ENCODE measurements around the gene SDCBP2.

SDCBP2 gene

DNA sequence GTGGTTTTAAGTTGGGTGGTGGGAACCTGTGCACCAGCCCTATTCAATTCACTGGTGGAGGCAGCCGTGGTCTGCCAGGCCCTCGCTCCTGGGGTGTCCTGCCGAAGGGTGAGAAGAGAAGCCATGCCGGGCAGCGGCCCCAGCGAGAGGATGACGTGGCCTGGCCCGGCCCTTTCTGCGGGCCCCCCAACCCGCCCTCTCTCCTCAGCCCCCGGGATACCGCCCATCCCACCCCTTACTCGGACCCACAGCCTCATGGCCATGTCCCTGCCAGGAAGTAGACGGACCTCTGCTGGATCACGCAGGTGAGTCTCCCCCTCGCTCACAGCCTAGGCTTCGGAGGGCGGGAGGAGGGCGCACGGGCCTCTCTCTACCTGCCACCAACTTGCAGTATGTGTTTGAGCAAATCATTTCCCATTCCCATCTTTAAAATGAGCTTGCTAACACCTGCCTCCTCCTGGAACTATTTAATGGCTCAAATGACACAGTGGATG lies 32.8 kb downstream of the SDCBP2 start:
- no peak for TF ChIP-seq GATA1 (IDR thresholded peaks at IDR 0.05; ENCODE audit: low read depth, low read length)
- TF ChIP-seq POLR2A (IDR thresholded peaks at IDR 0.05; ENCODE audit: low read length): no peak
- no peak for DNase-seq

DNA sequence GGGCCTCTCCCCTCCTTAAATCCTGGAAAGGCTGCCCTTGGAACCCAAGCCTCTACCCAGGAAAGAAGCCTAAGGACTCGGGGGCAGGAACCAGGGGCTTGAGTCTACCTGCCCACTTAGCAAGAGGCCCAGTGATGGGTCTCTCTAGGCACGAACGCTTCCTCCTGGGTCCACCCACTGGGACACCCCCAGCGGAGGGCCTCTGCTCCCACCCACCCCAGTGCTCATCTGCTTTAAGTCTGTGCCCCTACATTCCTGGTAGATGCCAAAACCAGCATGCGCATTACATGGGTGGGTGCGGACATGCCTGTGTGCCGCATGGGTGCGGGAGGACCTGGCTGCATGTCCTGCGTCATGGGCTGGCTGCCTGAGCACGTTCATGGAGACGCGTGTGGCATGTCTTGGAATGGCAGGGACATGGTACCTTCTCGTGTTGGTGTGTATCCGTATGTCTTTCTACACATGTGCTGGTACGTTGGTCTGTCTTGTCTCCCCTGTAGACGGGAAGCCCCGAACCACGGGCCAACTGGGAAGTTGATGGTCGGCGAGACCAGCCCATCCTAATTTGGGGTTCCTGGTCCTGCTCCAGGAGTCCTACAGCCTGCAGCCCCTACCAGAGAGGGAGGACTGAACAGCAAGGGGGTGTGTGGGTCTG lies 33.5 kb downstream of the SDCBP2 start:
- TF ChIP-seq POLR2A (IDR thresholded peaks at IDR 0.05; ENCODE audit: low read length) (no peak), GATA1 (IDR thresholded peaks at IDR 0.05; ENCODE audit: low read depth, low read length) (no peak)
- DNase-seq: no peak

DNA sequence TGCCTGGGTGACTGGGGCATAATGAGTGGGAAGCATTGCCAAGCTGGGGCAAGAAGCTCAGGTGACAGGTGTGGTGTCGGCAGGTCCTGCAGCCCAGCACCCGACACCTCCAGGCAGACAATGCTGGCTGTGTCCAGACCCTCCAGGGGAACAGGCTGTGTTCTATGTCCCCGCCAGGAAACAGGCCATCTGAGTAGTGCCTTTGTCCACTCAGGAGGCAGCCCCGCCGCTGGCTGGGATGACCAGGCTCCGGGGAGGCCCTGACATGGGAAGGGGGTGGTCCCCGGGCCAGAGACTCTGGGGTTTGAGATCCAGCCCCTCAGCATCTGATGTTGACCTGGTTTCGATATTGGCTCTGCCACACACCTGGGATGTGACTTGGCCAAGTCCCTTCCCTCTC lies 34.4 kb downstream of the SDCBP2 start:
- TF ChIP-seq GATA1 (IDR thresholded peaks at IDR 0.05; ENCODE audit: low read depth, low read length) (no peak), POLR2A (IDR thresholded peaks at IDR 0.05; ENCODE audit: low read length) (no peak)
- DNase-seq: no peak

- DNase-seq: no peak
- no peak for TF ChIP-seq POLR2A (IDR thresholded peaks at IDR 0.05; ENCODE audit: low read length)
- TF ChIP-seq GATA1 (IDR thresholded peaks at IDR 0.05; ENCODE audit: low read depth, low read length): no peak
Measured at GRCh38 chr20:1293641-1294379, 35.1 kb downstream of the SDCBP2 start.

GRCh38 chr20:1292620-1293019 lies 36.3 kb downstream of the SDCBP2 start:
- no peak for DNase-seq
- TF ChIP-seq POLR2A (IDR thresholded peaks at IDR 0.05; ENCODE audit: low read length) (no peak), GATA1 (IDR thresholded peaks at IDR 0.05; ENCODE audit: low read depth, low read length) (no peak)

DNA sequence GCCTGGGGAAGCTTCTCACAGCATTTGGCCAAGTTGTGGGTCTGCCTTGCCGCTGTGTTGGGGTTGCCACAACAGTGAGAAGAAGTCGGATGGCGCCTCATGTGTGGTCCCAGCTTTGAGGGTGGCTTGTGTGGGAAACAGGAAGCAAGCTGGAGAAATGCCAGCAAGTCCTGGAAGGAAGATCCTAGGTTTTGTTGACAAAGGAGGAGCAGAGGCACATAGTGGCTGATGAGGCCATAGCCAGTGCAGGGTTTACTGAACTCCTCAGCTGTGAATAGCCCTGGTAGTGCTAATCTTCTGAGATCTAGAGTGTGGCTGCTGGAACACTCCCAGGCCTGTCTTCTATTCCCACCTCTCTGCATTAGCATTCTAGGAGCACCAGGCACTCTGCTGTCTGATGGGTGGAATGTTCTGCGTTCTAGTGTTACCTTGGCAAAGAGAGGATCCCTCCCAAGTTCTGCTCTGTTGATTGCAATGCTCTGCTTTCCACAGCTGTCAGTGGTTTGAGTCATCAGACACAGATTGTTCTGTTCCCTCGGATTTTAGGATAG lies 37.7 kb downstream of the SDCBP2 start:
- DNase-seq: no peak
- no peak for TF ChIP-seq POLR2A (IDR thresholded peaks at IDR 0.05; ENCODE audit: low read length)
- no peak for TF ChIP-seq GATA1 (IDR thresholded peaks at IDR 0.05; ENCODE audit: low read depth, low read length)

GRCh38 chr20:1287787-1288569 lies 41.0 kb downstream of the SDCBP2 start:
- DNase-seq: no peak
- TF ChIP-seq POLR2A (IDR thresholded peaks at IDR 0.05; ENCODE audit: low read length) (no peak), GATA1 (IDR thresholded peaks at IDR 0.05; ENCODE audit: low read depth, low read length) (no peak)

DNA sequence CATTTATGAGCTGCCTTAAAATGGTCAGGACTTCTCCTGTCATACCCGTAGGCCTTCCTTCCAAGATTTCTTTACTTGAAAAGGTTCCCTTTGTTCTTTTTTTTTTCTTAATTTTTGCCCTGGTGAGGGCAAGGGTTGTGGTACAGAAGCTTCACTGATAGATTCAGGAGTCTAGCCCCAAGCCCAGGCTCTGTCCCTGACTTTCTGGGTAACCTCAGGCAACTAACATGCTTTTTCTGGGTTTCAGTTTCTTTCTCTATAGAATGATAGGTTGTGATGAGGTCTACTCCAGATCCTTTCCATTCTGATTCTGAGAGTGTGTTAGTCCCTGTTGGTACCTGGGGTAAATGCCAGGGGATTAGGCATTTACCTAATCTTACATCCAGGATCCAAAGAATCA lies 41.6 kb downstream of the SDCBP2 start:
- no peak for DNase-seq
- no peak for TF ChIP-seq GATA1 (IDR thresholded peaks at IDR 0.05; ENCODE audit: low read depth, low read length)
- no peak for TF ChIP-seq POLR2A (IDR thresholded peaks at IDR 0.05; ENCODE audit: low read length)

- no peak for DNase-seq
- TF ChIP-seq GATA1 (IDR thresholded peaks at IDR 0.05; ENCODE audit: low read depth, low read length) (no peak), POLR2A (IDR thresholded peaks at IDR 0.05; ENCODE audit: low read length) (no peak)
Measured at GRCh38 chr20:1286267-1287024, 42.5 kb downstream of the SDCBP2 start.

DNA sequence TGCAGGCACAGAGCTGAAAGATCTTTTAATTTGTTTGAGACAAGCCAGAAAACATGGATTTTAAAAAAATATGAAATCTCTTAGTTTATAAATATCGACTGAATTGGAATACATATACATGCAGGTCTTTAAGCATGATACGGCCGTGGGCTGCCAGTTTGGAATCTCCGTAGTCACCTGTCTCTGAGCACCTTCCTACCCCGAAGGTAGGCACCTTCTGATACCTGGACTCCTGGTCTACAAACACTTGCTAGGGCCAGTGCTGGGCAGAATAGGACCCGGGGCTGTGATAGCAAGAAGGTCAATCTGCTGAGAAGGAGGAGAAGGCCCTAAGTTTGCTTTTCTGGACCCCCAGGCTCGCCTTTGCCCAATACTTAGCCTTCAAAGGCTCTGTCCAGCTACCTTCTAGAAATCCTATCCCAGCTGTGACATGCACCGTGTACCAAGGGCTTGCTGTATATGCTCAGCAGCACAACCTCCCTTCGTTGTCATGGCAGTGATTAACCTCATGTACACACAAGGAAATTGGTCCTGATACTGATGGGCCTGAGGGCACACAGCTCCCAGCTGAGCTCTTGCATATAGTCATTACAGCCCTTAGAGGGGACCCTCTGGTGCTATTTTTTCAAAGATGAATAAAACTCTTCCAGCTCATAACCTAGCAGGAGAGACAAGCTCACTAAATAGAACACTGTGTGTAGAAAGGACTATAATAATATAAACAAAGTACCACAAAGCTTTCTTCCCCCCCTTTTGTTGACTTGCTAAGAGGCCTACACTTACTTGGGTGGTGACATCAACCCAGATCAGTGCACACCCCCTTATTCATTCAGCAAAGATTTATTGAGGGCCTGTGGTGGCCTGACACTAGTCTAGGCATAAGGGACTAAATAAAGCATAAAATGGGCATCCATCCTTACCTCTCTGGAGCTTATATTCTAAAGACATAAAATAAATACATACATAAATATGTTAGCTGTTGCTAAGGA lies 45.1 kb downstream of the SDCBP2 start:
- no peak for DNase-seq
- no peak for TF ChIP-seq POLR2A (IDR thresholded peaks at IDR 0.05; ENCODE audit: low read length)
- TF ChIP-seq GATA1 (IDR thresholded peaks at IDR 0.05; ENCODE audit: low read depth, low read length): no peak

DNA sequence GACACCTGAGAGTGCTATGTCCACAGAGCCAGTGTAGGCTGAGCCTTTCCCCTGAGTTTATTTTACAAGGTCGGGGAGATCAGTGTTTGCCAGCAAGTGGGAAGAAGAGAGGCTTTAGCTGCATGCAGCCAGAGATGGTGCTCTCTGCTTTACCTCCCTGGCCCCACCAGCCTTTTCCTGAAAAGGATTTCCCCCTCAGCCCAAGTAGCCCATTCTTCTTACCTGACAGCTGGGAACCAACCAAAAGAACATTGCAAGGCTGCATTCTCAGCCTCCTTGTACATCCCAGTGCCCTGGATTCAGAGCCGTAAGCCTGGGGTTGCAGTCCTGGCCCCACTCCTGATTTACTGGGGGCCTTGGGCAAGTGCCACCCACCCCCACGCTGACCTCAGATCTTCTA lies 46.0 kb downstream of the SDCBP2 start:
- no peak for DNase-seq
- TF ChIP-seq POLR2A (IDR thresholded peaks at IDR 0.05; ENCODE audit: low read length): no peak
- TF ChIP-seq GATA1 (IDR thresholded peaks at IDR 0.05; ENCODE audit: low read depth, low read length): no peak
